ENCODE data around the gene MAST4. TPM values are rescaled to one million over a fixed set of nuclear protein-coding genes. Genes with fewer than 3 reads are reported as not detected.

Gene MAST4
- total RNA-seq, 1 donor from 2014 or later, result 0.99 TPM

GRCh38 chr5:67201897-67202549, 605.8 kb downstream of the MAST4 start:
- no peak overlapping the region for H3K9ac ChIP-seq
- H3K36me3 ChIP-seq, result no peaks in the 10 kb centered on the region
- H3K27me3 ChIP-seq, result no peaks in the 10 kb centered on the region
- H3K4me3 Mint-ChIP-seq, result no peak overlapping the region
- no peak overlapping the region for H3K4me2 ChIP-seq
- no peak overlapping the region for H2AFZ ChIP-seq (replicated peaks)
- no peak for DNase-seq (ENCODE audit: low spot score)
- H3K9me3 ChIP-seq (ENCODE audit: low read depth), result no peaks in the 10 kb centered on the region
- H3K36me3 Mint-ChIP-seq, result no peaks in the 10 kb centered on the region
- no peaks in the 10 kb centered on the region for H4K20me1 ChIP-seq (ENCODE audit: low read depth)
- H3K27ac Mint-ChIP-seq, result no peak overlapping the region
- H3K27me3 Mint-ChIP-seq (ENCODE audit: insufficient read depth, low read depth), result peaks cover 6% of the 10 kb centered on the region
- H3K79me2 ChIP-seq (ENCODE audit: low read depth), result no peaks in the 10 kb centered on the region
- TF ChIP-seq CTCF (IDR thresholded peaks at IDR 0.05), result no peak
- H3K9me3 Mint-ChIP-seq, result peaks cover 4% of the 10 kb centered on the region
- no peaks in the 10 kb centered on the region for H3F3A ChIP-seq (ENCODE audit: low read depth)
- H3K4me1 Mint-ChIP-seq, result no peaks in the 10 kb centered on the region
- H3K4me1 ChIP-seq, result no peaks in the 10 kb centered on the region
- no peak overlapping the region for H3K4me3 ChIP-seq
- H3K27ac ChIP-seq, result no peak overlapping the region

GRCh38 chr5:67202828-67203227, 606.6 kb downstream of the MAST4 start:
- no peaks in the 10 kb centered on the region for H3K4me1 Mint-ChIP-seq
- Histone ChIP-seq H3F3A (ENCODE audit: low read depth) (no peaks in the 10 kb centered on the region), H3K79me2 (ENCODE audit: low read depth) (no peaks in the 10 kb centered on the region), H3K9ac (no peak overlapping the region), H3K4me2 (no peak overlapping the region), H3K36me3 (no peaks in the 10 kb centered on the region), H3K9me3 (ENCODE audit: low read depth) (no peaks in the 10 kb centered on the region), H3K4me3 (no peak overlapping the region), H3K27me3 (no peaks in the 10 kb centered on the region), H4K20me1 (ENCODE audit: low read depth) (no peaks in the 10 kb centered on the region), H3K27ac (no peak overlapping the region), H3K4me1 (no peaks in the 10 kb centered on the region), H2AFZ (replicated peaks) (no peak overlapping the region)
- H3K27ac Mint-ChIP-seq, result no peak overlapping the region
- peaks cover 4% of the 10 kb centered on the region for H3K9me3 Mint-ChIP-seq
- TF ChIP-seq EZH2 (IDR thresholded peaks at IDR 0.05), result no peak
- TF ChIP-seq EZH2phosphoT487 (IDR thresholded peaks at IDR 0.05), result no peak
- TF ChIP-seq CTCF (IDR thresholded peaks at IDR 0.05), result no peak
- H3K4me3 Mint-ChIP-seq, result no peak overlapping the region
- H3K27me3 Mint-ChIP-seq (ENCODE audit: insufficient read depth, low read depth), result peaks cover 6% of the 10 kb centered on the region
- H3K36me3 Mint-ChIP-seq, result no peaks in the 10 kb centered on the region
- DNase-seq (ENCODE audit: low spot score), result no peak

- Histone ChIP-seq H3K9ac (no peak overlapping the region), H4K20me1 (ENCODE audit: low read depth) (no peaks in the 10 kb centered on the region), H3K4me3 (no peak overlapping the region), H3K4me2 (no peak overlapping the region), H3K4me1 (no peaks in the 10 kb centered on the region), H3K27me3 (no peaks in the 10 kb centered on the region), H3K36me3 (no peaks in the 10 kb centered on the region), H3K27ac (no peak overlapping the region), H3K9me3 (ENCODE audit: low read depth) (no peaks in the 10 kb centered on the region), H3K79me2 (ENCODE audit: low read depth) (no peaks in the 10 kb centered on the region), H2AFZ (replicated peaks) (no peak overlapping the region), H3F3A (ENCODE audit: low read depth) (no peaks in the 10 kb centered on the region)
- peaks cover 4% of the 10 kb centered on the region for H3K9me3 Mint-ChIP-seq
- no peak overlapping the region for H3K27ac Mint-ChIP-seq
- H3K4me1 Mint-ChIP-seq, result peaks cover 2% of the 10 kb centered on the region
- peaks cover 6% of the 10 kb centered on the region for H3K27me3 Mint-ChIP-seq (ENCODE audit: insufficient read depth, low read depth)
- H3K4me3 Mint-ChIP-seq, result no peak overlapping the region
- H3K36me3 Mint-ChIP-seq, result no peaks in the 10 kb centered on the region
- DNase-seq (ENCODE audit: low spot score), result no peak
- TF ChIP-seq EZH2phosphoT487 (IDR thresholded peaks at IDR 0.05) (no peak), EZH2 (IDR thresholded peaks at IDR 0.05) (no peak), CTCF (IDR thresholded peaks at IDR 0.05) (no peak)
These were observed 607.5 kb downstream of the MAST4 start for GRCh38 chr5:67203701-67204074.

Measured in neural progenitor cell (in vitro differentiated cells).